ENCODE results near the gene CDK16.

Gene CDK16

GRCh38 chrX:47186096-47186740 is 32.3 kb upstream of the CDK16 start:
- DNase-seq, result no peak

- DNase-seq, result no peak
Observed at GRCh38 chrX:47187106-47187677, 31.3 kb upstream of the CDK16 start.

GRCh38 chrX:47189906-47190305 is 28.6 kb upstream of the CDK16 start:
- no peak for DNase-seq

GRCh38 chrX:47190445-47191269 is 27.8 kb upstream of the CDK16 start:
- DNase-seq, result peak; percentile 89 to 91

GRCh38 chrX:47191331-47191730 is 27.1 kb upstream of the CDK16 start:
- peak; percentile 35 to 59 for DNase-seq

- no peak for DNase-seq
Observed at GRCh38 chrX:47191806-47192401, 26.6 kb upstream of the CDK16 start.

GRCh38 chrX:47193475-47194193 is 24.8 kb upstream of the CDK16 start, which contains the start of gene UBA1:
Gene UBA1, plus strand, starts transcription at chrX:47193829. Its CDS starts 4,974 bp downstream, at chrX:47198803.
- DNase-seq, result peak; percentile 95 to 97

GRCh38 chrX:47194194-47194787 is 24.2 kb upstream of the CDK16 start:
- DNase-seq, result no peak

- DNase-seq, result no peak
Observed at GRCh38 chrX:47196098-47196497, 22.4 kb upstream of the CDK16 start.

- no peak for DNase-seq
Observed at GRCh38 chrX:47197526-47197925, 21.0 kb upstream of the CDK16 start.

- DNase-seq, result no peak
Observed at GRCh38 chrX:47198026-47198686, 20.3 kb upstream of the CDK16 start.

- no peak for DNase-seq
Observed at GRCh38 chrX:47198687-47199080, 19.8 kb upstream of the CDK16 start.

- no peak for DNase-seq
Observed at GRCh38 chrX:47199286-47199685, 19.2 kb upstream of the CDK16 start.

- no peak for DNase-seq
Observed at GRCh38 chrX:47200385-47201150, 17.9 kb upstream of the CDK16 start.

- DNase-seq, result no peak
Observed at GRCh38 chrX:47201345-47201944, 17.0 kb upstream of the CDK16 start.

GRCh38 chrX:47202316-47202715 is 16.2 kb upstream of the CDK16 start:
- no peak for DNase-seq

GRCh38 chrX:47202877-47203276 is 15.6 kb upstream of the CDK16 start:
- no peak for DNase-seq

- no peak for DNase-seq
Observed at GRCh38 chrX:47204970-47205369, 13.5 kb upstream of the CDK16 start.

GRCh38 chrX:47206316-47206715 is 12.2 kb upstream of the CDK16 start:
- DNase-seq, result no peak

- DNase-seq, result no peak
Observed at GRCh38 chrX:47208108-47208507, 10.4 kb upstream of the CDK16 start.

Measured in CD4-positive, alpha-beta T cell treated with Interferon alpha-2 for 1 hour (primary cell).